Fibroblast of skin of left quadriceps (primary cell): ENCODE measurements around the gene OPN1MW3.
"Not testable (repeated sequence)": the region's sequence is repeated elsewhere in the genome, so short reads cannot be mapped to it uniquely, and the experiment has no call there.

Experiments used
- DNase-seq, 2 experiments: peaks; one replicate each; pipeline ENCODE4 v3.0.0-alpha.2; 2013; ENCODE audit warnings: low read depth in 2 of 2

The OPN1MW3 gene

DNA sequence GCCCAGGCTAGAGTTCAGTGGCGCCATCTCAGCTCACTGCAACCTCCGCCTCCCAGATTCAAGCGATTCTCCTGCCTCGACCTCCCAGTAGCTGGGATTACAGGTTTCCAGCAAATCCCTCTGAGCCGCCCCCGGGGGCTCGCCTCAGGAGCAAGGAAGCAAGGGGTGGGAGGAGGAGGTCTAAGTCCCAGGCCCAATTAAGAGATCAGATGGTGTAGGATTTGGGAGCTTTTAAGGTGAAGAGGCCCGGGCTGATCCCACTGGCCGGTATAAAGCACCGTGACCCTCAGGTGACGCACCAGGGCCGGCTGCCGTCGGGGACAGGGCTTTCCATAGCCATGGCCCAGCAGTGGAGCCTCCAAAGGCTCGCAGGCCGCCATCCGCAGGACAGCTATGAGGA, at the start of gene OPN1MW3:
OPN1MW3 (plus strand) TSS at position 301 of the 400 bp plus-strand sequence; CDS start at position 339, 38 bp downstream.
- not testable (repeated sequence) for DNase-seq

DNA sequence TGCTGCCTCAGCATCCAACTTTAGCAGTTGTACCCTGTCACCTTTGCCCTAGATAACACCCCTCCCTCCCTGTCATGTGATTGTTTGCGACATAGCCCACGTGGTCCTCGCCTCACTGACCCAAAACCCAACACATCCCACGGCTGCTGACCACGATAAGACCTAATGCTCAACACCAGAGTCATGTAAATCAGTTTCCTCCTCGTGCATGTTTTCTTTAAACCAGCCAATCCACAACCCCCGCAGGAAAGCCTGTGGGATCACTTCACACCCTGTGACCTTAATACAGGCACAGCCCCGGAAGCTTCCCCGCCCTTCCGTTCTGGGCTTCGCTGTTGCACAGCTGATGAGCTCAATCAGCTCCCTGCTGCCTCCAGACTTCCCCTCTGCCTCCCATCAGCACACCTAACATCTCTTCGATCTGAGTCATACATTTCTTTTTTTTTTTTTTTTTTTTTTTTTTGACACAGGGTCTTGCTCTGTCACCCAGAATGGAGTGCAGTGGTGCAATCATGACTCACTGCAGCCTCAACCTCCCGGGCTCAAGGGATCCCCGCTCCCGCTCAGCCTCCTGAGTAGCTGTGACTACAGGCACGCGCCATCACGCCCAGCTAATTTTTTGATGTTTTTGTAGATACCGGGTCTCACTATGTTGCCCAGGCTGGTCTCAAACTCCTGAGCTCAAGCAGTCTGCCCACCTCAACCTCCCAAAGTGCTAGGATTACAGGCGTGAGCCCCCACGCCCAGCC, 47.5 kb upstream of the OPN1MW3 start:
- DNase-seq = not testable (repeated sequence)

DNA sequence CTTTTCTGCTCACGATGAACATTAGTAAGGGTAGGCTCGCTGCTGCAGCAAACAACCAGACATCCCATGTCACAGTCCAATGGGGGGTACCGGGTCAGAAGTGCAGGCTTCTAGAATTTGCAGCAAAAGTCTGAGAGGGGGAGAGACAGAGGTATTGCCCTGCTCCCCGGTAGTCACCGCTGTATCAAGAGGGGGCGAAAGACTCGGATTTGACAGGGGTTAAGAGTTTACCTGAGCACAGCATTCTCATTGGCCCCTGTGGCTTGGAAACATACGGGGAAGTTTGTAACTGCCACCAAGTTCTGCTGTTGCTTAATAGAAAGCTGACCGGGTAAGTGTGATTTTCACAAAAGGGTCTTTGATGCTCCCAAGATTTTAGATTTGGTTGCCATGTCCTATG, 46.3 kb upstream of the OPN1MW3 start:
- DNase-seq = not testable (repeated sequence)

- not testable (repeated sequence) for DNase-seq
Measured at GRCh38 chrX:154211499-154211898, 45.9 kb upstream of the OPN1MW3 start.

DNA sequence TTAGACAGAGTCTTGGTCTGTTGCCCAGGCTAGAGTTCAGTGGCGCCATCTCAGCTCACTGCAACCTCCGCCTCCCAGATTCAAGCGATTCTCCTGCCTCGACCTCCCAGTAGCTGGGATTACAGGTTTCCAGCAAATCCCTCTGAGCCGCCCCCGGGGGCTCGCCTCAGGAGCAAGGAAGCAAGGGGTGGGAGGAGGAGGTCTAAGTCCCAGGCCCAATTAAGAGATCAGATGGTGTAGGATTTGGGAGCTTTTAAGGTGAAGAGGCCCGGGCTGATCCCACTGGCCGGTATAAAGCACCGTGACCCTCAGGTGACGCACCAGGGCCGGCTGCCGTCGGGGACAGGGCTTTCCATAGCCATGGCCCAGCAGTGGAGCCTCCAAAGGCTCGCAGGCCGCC, 37.9 kb upstream of the OPN1MW3 start, which contains the start of gene OPN1MW2:
OPN1MW2 (plus strand) TSS at position 301 of the 400 bp plus-strand sequence; CDS start at position 361, 60 bp downstream.
- not testable (repeated sequence) for DNase-seq

DNA sequence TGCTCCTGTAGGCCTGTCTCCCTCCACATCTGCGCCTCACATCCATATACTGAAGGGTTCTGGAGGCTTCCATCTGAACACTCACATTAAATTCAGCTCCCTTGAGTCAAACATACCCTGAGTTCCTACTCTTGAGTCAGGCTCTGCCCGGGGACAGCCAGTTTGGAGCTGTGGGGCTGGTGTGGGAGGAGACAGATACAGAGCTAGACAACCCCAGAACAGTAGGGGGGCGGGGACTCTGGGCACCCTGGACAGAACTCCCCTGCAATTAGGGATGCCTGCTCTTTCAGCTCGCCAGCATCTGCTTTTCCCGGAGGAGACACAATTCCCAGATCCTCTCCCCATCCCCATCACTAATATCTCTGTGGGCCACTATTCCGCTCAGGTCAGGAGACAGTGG, 32.1 kb upstream of the OPN1MW3 start:
- not testable (repeated sequence) for DNase-seq

DNA sequence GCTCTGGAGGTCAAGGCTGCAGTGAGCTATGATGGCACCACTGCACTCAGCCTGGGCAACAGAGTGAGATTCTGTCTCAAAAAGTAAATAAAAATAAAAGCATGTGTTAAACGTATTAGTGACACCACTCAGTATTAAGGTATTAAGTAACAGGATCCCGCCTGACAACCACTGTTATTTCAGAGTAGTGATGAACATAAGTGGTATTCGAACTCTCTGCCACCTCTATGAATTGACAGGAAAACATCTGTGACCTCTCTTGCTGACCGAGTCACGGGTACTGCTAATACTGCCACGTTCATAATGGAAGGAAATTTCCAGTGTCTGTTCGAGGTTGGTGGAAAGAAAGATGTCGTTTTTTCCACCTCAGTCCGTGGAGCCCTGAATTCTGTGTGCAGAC, 30.7 kb upstream of the OPN1MW3 start:
- not testable (repeated sequence) for DNase-seq

- DNase-seq = not testable (repeated sequence)
Measured at GRCh38 chrX:154231443-154231842, 25.9 kb upstream of the OPN1MW3 start.

DNA sequence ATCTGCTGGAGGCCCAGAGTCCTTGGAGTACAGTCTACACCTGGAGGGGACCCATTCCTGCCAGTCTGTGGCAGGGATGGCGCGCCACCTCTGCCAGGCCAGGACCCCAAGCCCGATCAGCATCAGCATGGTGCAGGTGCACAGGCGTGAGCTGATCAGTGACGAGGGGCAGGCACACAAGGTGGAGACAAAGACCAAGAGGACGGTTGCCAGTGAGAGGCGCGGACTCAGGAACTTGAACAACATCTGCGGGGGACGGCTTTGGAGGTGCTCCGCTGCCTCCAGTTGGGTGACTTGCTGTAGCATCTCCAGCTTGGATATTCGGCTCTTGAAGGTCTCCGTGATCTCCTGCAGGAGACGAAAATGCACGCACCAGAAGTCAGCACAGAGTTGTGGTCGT, 23.8 kb upstream of the OPN1MW3 start:
- DNase-seq = not testable (repeated sequence)

GRCh38 chrX:154238939-154239559, 18.3 kb upstream of the OPN1MW3 start:
- DNase-seq = not testable (repeated sequence)

- DNase-seq = not testable (repeated sequence)
Measured at GRCh38 chrX:154239982-154240503, 17.3 kb upstream of the OPN1MW3 start.

DNA sequence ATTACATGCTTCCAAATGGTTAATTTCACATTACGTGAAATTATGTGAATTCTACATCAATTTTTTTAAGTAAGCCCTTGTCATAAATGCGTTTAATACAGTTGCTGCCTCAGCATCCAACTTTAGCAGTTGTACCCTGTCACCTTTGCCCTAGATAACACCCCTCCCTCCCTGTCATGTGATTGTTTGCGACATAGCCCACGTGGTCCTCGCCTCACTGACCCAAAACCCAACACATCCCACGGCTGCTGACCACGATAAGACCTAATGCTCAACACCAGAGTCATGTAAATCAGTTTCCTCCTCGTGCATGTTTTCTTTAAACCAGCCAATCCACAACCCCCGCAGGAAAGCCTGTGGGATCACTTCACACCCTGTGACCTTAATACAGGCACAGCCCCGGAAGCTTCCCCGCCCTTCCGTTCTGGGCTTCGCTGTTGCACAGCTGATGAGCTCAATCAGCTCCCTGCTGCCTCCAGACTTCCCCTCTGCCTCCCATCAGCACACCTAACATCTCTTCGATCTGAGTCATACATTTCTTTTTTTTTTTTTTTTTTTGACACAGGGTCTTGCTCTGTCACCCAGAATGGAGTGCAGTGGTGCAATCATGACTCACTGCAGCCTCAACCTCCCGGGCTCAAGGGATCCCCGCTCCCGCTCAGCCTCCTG, 9.9 kb upstream of the OPN1MW3 start:
- DNase-seq = not testable (repeated sequence)

GRCh38 chrX:154248076-154248475, 9.3 kb upstream of the OPN1MW3 start:
- not testable (repeated sequence) for DNase-seq

GRCh38 chrX:154258711-154259110, 1.3 kb downstream of the OPN1MW3 start:
- not testable (repeated sequence) for DNase-seq

DNA sequence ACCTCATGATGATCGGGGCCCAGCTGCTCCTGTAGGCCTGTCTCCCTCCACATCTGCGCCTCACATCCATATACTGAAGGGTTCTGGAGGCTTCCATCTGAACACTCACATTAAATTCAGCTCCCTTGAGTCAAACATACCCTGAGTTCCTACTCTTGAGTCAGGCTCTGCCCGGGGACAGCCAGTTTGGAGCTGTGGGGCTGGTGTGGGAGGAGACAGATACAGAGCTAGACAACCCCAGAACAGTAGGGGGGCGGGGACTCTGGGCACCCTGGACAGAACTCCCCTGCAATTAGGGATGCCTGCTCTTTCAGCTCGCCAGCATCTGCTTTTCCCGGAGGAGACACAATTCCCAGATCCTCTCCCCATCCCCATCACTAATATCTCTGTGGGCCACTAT, 5.7 kb downstream of the OPN1MW3 start:
- not testable (repeated sequence) for DNase-seq

DNA sequence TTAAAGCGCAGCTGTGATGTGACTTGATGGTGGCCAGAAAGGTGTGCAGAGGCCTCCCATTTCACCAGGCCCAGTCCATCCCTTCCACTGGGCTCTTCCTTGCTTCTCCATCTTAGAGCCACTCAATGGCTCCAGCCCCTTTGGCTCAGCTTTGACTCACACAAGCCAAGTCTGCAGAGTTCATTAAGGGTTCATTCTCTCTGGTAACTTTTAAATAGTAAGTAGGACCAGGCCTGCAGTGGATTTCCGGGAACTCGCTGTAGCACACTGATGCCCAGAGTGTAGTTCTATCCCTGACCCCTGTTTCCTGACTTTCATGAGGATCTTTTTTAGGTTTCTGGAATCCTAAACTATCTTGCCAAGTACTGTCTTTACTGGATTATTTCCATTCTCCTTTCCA, 11.9 kb downstream of the OPN1MW3 start:
- not testable (repeated sequence) for DNase-seq

DNA sequence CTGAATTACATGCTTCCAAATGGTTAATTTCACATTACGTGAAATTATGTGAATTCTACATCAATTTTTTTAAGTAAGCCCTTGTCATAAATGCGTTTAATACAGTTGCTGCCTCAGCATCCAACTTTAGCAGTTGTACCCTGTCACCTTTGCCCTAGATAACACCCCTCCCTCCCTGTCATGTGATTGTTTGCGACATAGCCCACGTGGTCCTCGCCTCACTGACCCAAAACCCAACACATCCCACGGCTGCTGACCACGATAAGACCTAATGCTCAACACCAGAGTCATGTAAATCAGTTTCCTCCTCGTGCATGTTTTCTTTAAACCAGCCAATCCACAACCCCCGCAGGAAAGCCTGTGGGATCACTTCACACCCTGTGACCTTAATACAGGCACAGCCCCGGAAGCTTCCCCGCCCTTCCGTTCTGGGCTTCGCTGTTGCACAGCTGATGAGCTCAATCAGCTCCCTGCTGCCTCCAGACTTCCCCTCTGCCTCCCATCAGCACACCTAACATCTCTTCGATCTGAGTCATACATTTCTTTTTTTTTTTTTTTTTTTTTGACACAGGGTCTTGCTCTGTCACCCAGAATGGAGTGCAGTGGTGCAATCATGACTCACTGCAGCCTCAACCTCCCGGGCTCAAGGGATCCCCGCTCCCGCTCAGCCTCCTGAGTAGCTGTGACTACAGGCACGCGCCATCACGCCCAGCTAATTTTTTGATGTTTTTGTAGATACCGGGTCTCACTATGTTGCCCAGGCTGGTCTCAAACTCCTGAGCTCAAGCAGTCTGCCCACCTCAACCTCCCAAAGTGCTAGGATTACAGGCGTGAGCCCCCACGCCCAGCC, 27.3 kb downstream of the OPN1MW3 start:
- not testable (repeated sequence) for DNase-seq

DNA sequence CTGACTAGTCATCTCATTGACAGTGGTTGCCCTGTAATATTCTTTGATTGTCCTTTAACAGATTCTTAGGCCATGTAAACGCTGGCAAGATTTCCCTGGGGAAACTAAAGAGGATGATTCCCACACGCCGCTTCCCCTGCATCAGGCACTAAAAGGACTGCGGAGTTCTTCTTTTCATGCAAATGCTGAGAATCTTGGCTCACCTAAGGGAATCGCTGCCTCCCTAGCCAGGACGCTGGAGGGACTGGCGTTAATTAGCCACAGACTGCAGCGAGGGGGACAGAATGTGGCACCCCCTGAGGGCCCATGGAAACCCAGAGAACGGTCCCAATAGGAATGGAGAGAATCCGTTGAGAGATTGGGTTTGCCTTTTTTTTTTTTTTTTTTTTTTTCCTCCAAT, 29.0 kb downstream of the OPN1MW3 start:
- DNase-seq = not testable (repeated sequence)

DNA sequence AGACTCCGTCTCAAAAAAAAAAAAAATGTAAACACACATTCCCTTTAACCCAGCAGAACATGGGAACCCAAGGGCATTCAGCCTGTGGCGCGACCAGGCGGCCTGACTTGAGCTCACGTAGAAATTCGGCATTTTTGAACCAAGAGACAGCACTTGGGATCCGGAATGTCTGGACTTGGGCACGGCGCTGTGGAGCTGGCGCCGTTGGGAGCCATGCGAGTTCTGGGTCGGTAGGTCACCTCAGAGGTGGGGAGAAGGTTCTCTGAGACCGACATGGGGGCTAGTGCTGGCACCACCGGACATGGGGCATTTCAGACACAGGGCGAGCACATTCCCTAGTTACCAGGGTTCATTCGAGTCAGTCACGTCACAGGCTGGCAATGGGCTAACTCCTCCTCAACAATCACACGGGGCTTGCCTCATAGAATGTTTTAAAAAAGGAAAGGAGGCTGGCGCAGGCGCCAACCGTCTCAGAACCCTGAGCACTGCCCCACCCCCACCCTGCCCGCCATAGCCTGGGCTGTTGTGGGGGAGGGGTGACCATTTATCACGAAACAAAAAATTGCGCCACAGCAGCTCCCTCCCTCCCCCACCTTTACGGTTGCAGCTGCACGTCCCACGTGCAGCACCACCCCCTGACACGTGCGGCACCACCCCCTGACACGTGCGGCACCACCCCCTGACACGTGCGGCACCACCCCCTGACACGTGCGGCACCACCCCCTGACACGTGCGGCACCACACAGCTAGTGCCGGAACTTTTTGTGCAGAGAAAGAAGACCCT, 37.6 kb downstream of the OPN1MW3 start, which contains the start of gene TEX28:
TEX28 (minus strand) TSS at position 334 of the 784 bp plus-strand sequence. CDS start 3,007 bp downstream, outside the sequence.
- DNase-seq = no peak

GRCh38 chrX:154295664-154296310, 38.4 kb downstream of the OPN1MW3 start, which contains the start of gene TKTL1:
Gene TKTL1 (plus strand): TSS chrX:154295795. CDS start chrX:154295860, 65 bp downstream.
- no peak for DNase-seq
